GM19240 (cell line): ENCODE data around the gene ATP8A1.
A peak's percentile ranks its signal among the peaks of the same experiment; 100 is the strongest.
"Not testable (repeated sequence)": the region's sequence is repeated elsewhere in the genome, so short reads cannot be mapped to it uniquely, and the experiment has no call there.

Source experiments
- DNase-seq: peaks from one replicate; pipeline ENCODE4 v3.0.0; 2011; ENCODE audit warnings: low spot score; ENCODE audit not compliant: insufficient read length

The ATP8A1 gene

GRCh38 chr4:42474406-42474805, 182.5 kb downstream of the ATP8A1 start:
- no peak for DNase-seq

- DNase-seq, result no peak
Observed at GRCh38 chr4:42473071-42473684, 183.7 kb downstream of the ATP8A1 start.

GRCh38 chr4:42471896-42472295, 185.0 kb downstream of the ATP8A1 start:
- DNase-seq, result no peak

GRCh38 chr4:42470023-42470422, 186.9 kb downstream of the ATP8A1 start:
- no peak for DNase-seq

GRCh38 chr4:42467777-42468176, 189.1 kb downstream of the ATP8A1 start:
- not testable (repeated sequence) for DNase-seq

GRCh38 chr4:42466273-42466844, 190.5 kb downstream of the ATP8A1 start:
- DNase-seq, result no peak

GRCh38 chr4:42464550-42465094, 192.3 kb downstream of the ATP8A1 start:
- no peak for DNase-seq

GRCh38 chr4:42461216-42461615, 195.7 kb downstream of the ATP8A1 start:
- not testable (repeated sequence) for DNase-seq

GRCh38 chr4:42460043-42460442, 196.9 kb downstream of the ATP8A1 start:
- peak; percentile 12 for DNase-seq

GRCh38 chr4:42458657-42459056, 198.2 kb downstream of the ATP8A1 start:
- DNase-seq, result no peak

GRCh38 chr4:42454755-42455420, 202.0 kb downstream of the ATP8A1 start:
- DNase-seq, result no peak

- no peak for DNase-seq
Observed at GRCh38 chr4:42453612-42454011, 203.3 kb downstream of the ATP8A1 start.

GRCh38 chr4:42452823-42453222, 204.1 kb downstream of the ATP8A1 start:
- DNase-seq, result no peak

GRCh38 chr4:42446823-42447222, 210.1 kb downstream of the ATP8A1 start:
- DNase-seq, result no peak

- no peak for DNase-seq
Observed at GRCh38 chr4:42445038-42445437, 211.9 kb downstream of the ATP8A1 start.

GRCh38 chr4:42442601-42443000, 214.3 kb downstream of the ATP8A1 start:
- no peak for DNase-seq

GRCh38 chr4:42440083-42440482, 216.8 kb downstream of the ATP8A1 start:
- no peak for DNase-seq

GRCh38 chr4:42436928-42437565, 219.9 kb downstream of the ATP8A1 start:
- no peak for DNase-seq

GRCh38 chr4:42428036-42428435, 228.9 kb downstream of the ATP8A1 start:
- DNase-seq, result no peak

GRCh38 chr4:42425146-42426065, 231.5 kb downstream of the ATP8A1 start:
- DNase-seq, result no peak

GRCh38 chr4:42420140-42420539, 236.8 kb downstream of the ATP8A1 start:
- DNase-seq, result no peak
